Mammary epithelial cell (primary cell): ENCODE measurements around the gene WDR37.

ENCODE experiments used
- EZH2 ChIP-seq: IDR thresholded peaks from 2 replicates; pipeline ENCODE4 v1.6.1; 2012; ENCODE audit warnings: low read length, inconsistent platforms, borderline replicate concordance
- TF ChIP-seq, protein P1 (sequence below), 2 donors: IDR thresholded peaks in 1 of 2; conservative IDR thresholded peaks in 1 of 2; 2 replicates each; pipeline ENCODE4 v1.5.1; 2011 to 2012; ENCODE audit warnings: inconsistent platforms in 2 of 2, low read length in 2 of 2, mild to moderate bottlenecking in 2 of 2, control low read depth in 1 of 2, low read depth in 1 of 2; ENCODE audit not compliant: insufficient read depth in 1 of 2; ENCODE audit errors: extremely low read depth in 1 of 2

GRCh38 chr10:1133495-1134045 is 77.4 kb downstream of the WDR37 start:
- TF ChIP-seq, protein P1, sequence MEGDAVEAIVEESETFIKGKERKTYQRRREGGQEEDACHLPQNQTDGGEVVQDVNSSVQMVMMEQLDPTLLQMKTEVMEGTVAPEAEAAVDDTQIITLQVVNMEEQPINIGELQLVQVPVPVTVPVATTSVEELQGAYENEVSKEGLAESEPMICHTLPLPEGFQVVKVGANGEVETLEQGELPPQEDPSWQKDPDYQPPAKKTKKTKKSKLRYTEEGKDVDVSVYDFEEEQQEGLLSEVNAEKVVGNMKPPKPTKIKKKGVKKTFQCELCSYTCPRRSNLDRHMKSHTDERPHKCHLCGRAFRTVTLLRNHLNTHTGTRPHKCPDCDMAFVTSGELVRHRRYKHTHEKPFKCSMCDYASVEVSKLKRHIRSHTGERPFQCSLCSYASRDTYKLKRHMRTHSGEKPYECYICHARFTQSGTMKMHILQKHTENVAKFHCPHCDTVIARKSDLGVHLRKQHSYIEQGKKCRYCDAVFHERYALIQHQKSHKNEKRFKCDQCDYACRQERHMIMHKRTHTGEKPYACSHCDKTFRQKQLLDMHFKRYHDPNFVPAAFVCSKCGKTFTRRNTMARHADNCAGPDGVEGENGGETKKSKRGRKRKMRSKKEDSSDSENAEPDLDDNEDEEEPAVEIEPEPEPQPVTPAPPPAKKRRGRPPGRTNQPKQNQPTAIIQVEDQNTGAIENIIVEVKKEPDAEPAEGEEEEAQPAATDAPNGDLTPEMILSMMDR (conservative IDR thresholded peaks at IDR 0.05 in 1 of 2, IDR thresholded peaks at IDR 0.05 in 1 of 2; ENCODE audit: extremely low read depth in 1 of 2, insufficient read depth in 1 of 2, low read depth in 1 of 2, low read length in 2 of 2), result no peak
- no peak for TF ChIP-seq EZH2
